HFFc6 (cell line): Measurements from ENCODE around the gene UBXN1. TPM values are rescaled to one million over a fixed set of nuclear protein-coding genes. Genes with fewer than 3 reads are reported as not detected.
"Not testable (repeated sequence)": the region's sequence is repeated elsewhere in the genome, so short reads cannot be mapped to it uniquely, and the experiment has no call there.

ENCODE experiments used
- DNase-seq: peaks from one replicate; pipeline ENCODE4 v3.0.0-alpha.2; 2018
- H3K27ac Mint-ChIP-seq: 2 replicates; pipeline ENCODE4 v1.8.0; 2020; ENCODE audit warnings: mild to moderate bottlenecking, mixed read lengths
- H3K27me3 Mint-ChIP-seq: 2 replicates; pipeline ENCODE4 v1.8.0; 2021; ENCODE audit warnings: mild to moderate bottlenecking, moderate library complexity, mixed read lengths; ENCODE audit not compliant: insufficient read depth
- H3K36me3 Mint-ChIP-seq: 2 replicates; pipeline ENCODE4 v1.8.0; 2021; ENCODE audit warnings: low read depth, mixed read lengths
- H3K4me1 Mint-ChIP-seq: 2 replicates; pipeline ENCODE4 v1.8.0; 2020; ENCODE audit warnings: low read depth, mixed read lengths
- H3K4me3 Mint-ChIP-seq: 2 replicates; pipeline ENCODE4 v1.8.0; 2020; ENCODE audit warnings: mild to moderate bottlenecking, moderate library complexity, mixed read lengths
- H3K9me3 Mint-ChIP-seq: 2 replicates; pipeline ENCODE4 v1.8.0; 2020; ENCODE audit warnings: mild to moderate bottlenecking, mixed read lengths
- CTCF ChIP-seq: fragments of 200-600 bp; sonication (generic); IDR thresholded peaks from 2 replicates; pipeline ENCODE4 v1.5.0; 2021; ENCODE audit warnings: antibody characterized with exemption, mild to moderate bottlenecking
- total RNA-seq, 6 experiments: library from RNA; stranded (reverse); fragmentation: NEBNext Ultra II Directional; extraction: Animal tissue kit (Norgen Biotek cat#: 25700); gene quantifications; 2 replicates in 1 of 6; 3 replicates in 5 of 6; pipeline ENCODE4 v1.2.3, GENCODE V29; 2021

UBXN1 gene
- total RNA-seq, 6 experiments from 2014 or later: 85.2 to 114 (median 96.5) TPM

DNA sequence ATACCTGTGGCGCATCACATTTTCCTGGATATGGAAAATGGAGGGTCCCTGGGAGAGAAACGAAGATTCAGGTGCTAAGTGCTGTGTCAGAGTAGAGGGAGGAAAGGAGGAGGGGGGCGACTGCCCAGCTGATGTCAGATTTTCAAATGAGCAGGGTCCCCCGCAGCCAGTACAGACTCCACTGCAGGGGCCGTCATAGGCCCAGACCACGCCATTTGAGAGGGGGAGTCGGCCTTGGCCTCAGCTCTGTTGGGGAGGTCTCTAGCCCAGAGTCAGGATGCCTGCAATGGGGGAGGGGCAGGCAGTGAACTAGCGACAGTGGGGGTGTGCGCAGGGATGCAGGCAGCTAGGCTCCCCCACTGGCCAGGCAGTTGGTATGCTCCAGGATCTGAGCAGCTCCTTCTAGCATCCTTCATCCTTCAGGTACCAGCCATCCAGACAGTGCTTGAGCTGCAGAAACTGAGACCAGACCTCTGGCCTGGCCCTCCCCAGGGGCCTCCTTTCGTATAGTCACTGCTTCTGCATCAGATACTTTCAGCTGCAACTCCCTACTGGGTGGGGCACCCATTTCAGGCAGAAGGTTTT is 28.5 kb upstream of the UBXN1 start, which contains the start of the genes BSCL2 and GNG3:
Gene BSCL2 (minus strand): TSS at position 148 of the 585 bp plus-strand sequence. CDS start 229 bp downstream, outside the sequence.
Gene GNG3 (plus strand): TSS at position 400 of the 585 bp plus-strand sequence. CDS start 620 bp downstream, outside the sequence.
- no peak for DNase-seq
- Mint-ChIP-seq H3K27me3 (peaks cover 5% of the 10 kb centered on the region), H3K4me1 (peaks cover 39% of the 10 kb centered on the region), H3K36me3 (peaks cover 29% of the 10 kb centered on the region), H3K27ac (peak within 1 kb of the TSS; percentile 95), H3K4me3 (peak within 1 kb of the TSS; percentile 94), H3K9me3 (no peaks in the 10 kb centered on the region)
- no peak for TF ChIP-seq CTCF

GRCh38 chr11:62706850-62707247 is 28.0 kb upstream of the UBXN1 start:
- Mint-ChIP-seq H3K27me3 (peaks cover 5% of the 10 kb centered on the region), H3K9me3 (no peaks in the 10 kb centered on the region), H3K4me3 (peak overlapping the region; percentile 94), H3K4me1 (peaks cover 39% of the 10 kb centered on the region), H3K36me3 (peaks cover 30% of the 10 kb centered on the region), H3K27ac (peak overlapping the region; percentile 63)
- no peak for TF ChIP-seq CTCF
- DNase-seq: no peak

DNA sequence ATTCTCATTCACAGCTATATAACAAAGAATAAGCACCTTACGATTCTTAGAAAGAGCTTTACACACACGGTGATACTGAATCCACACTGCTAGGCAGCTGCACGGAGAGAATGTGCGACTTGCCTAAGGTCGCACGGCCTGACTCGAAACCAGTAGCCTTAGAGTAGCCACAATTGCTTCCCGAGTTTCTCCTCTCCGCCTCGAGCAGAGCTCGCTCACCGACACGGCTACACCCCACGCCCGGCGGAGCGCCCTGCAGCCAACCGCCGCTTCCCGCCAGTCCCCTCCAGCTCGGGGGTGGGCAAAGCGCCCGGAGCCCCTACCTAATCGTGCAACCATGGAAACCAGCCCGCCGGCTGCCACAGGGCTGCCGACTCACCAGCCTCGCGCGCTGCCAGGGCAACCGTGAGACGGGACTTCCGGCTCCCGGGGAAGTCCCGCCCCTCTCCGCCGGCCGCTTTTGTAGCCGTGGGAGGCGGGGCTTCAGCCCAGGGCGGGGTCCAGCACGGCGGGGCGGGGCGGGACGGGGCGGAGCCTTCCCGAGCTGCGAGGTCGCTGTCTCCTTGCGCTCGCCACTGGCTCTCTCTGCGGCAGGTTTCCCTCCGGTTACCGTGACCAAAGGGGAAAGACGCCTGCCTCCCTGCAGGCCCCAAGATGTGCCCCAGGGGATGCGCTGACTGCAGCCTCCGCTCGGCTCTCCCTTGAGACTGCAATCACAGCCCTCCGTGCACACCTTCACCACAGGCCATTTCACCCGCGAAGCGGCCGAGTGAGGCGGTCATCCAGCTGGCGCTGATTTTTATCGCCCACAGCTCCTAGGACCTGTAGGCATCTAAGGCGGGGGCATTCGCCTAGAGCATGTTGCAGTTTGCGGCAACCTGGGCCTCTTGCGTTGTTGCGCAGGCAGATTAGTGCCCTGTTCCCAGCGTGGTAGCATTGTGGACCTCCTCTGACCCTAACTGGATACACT is 27.3 kb upstream of the UBXN1 start:
- Mint-ChIP-seq H3K9me3 (no peaks in the 10 kb centered on the region), H3K36me3 (peaks cover 34% of the 10 kb centered on the region), H3K27ac (peak overlapping the region; percentile 98), H3K27me3 (peaks cover 5% of the 10 kb centered on the region), H3K4me3 (peak overlapping the region; percentile 94), H3K4me1 (peaks cover 39% of the 10 kb centered on the region)
- peak; percentile 93 for DNase-seq
- TF ChIP-seq CTCF: no peak

GRCh38 chr11:62705413-62705812 is 26.5 kb upstream of the UBXN1 start:
- H3K36me3 Mint-ChIP-seq: peaks cover 33% of the 10 kb centered on the region

GRCh38 chr11:62703921-62704320 is 25.0 kb upstream of the UBXN1 start:
- H3K27ac Mint-ChIP-seq, H3K9me3 Mint-ChIP-seq, H3K4me3 Mint-ChIP-seq, H3K27me3 Mint-ChIP-seq, DNase-seq: not testable (repeated sequence)
- H3K36me3 Mint-ChIP-seq: peaks cover 25% of the 10 kb centered on the region
- peaks cover 25% of the 10 kb centered on the region for H3K4me1 Mint-ChIP-seq

More at GRCh38 chr11:62705413-62705812, 26.5 kb upstream of the UBXN1 start:
- Mint-ChIP-seq H3K4me1 (peaks cover 39% of the 10 kb centered on the region), H3K4me3 (peak overlapping the region; percentile 94), H3K27ac (peak overlapping the region; percentile 98), H3K9me3 (no peaks in the 10 kb centered on the region), H3K27me3 (peaks cover 5% of the 10 kb centered on the region)
- TF ChIP-seq CTCF: no peak; the same call in 1 of the 2 replicates
- no peak for DNase-seq
